GM21717 (cell line): ENCODE results near the gene RASA4B.
"Not testable (repeated sequence)": the region's sequence is repeated elsewhere in the genome, so short reads cannot be mapped to it uniquely, and the experiment has no call there.

ENCODE experiments used
- ATAC-seq: cut with Tn5 transposase; IDR thresholded peaks from one replicate; pipeline ENCODE4 v1.9.1; 2021; ENCODE audit warnings: mild to moderate bottlenecking, moderate library complexity; ENCODE audit not compliant: unreplicated experiment

The RASA4B gene

GRCh38 chr7:102474736-102475435 lies 42.7 kb downstream of the RASA4B start:
- ATAC-seq: not testable (repeated sequence)

GRCh38 chr7:102474116-102474515 lies 43.5 kb downstream of the RASA4B start:
- not testable (repeated sequence) for ATAC-seq

GRCh38 chr7:102473271-102473991 lies 44.1 kb downstream of the RASA4B start:
- no peak for ATAC-seq

GRCh38 chr7:102472126-102473041 lies 45.2 kb downstream of the RASA4B start:
- ATAC-seq: no peak

GRCh38 chr7:102471791-102472125 lies 45.8 kb downstream of the RASA4B start:
- no peak for ATAC-seq

GRCh38 chr7:102469972-102470825 lies 47.4 kb downstream of the RASA4B start:
- no peak for ATAC-seq

- no peak for ATAC-seq
Observed at GRCh38 chr7:102469351-102469971, 48.1 kb downstream of the RASA4B start.

GRCh38 chr7:102468478-102469350 lies 48.9 kb downstream of the RASA4B start:
- no peak for ATAC-seq

- ATAC-seq: no peak
Observed at GRCh38 chr7:102467581-102468477, 49.7 kb downstream of the RASA4B start.

- no peak for ATAC-seq
Observed at GRCh38 chr7:102466097-102466496, 51.5 kb downstream of the RASA4B start.

- peak; percentile 81 for ATAC-seq
Observed at GRCh38 chr7:102464577-102465280, 52.8 kb downstream of the RASA4B start, which contains the start of the genes ALKBH4 and LRWD1. Gene ALKBH4 (minus strand): TSS chr7:102464863. CDS start chr7:102464836, 27 bp downstream. Gene LRWD1 (plus strand): TSS chr7:102464984. CDS start chr7:102465081, 97 bp downstream.

- ATAC-seq: no peak
Observed at GRCh38 chr7:102463841-102464576, 53.6 kb downstream of the RASA4B start.

- ATAC-seq: no peak
Observed at GRCh38 chr7:102460467-102460866, 57.1 kb downstream of the RASA4B start.

- ATAC-seq: no peak
Observed at GRCh38 chr7:102459221-102459844, 58.2 kb downstream of the RASA4B start.

GRCh38 chr7:102457352-102457924 lies 60.1 kb downstream of the RASA4B start:
- no peak for ATAC-seq

- ATAC-seq: no peak
Observed at GRCh38 chr7:102456327-102456726, 61.2 kb downstream of the RASA4B start.
